HepG2 (cell line): ENCODE results near the gene SCAMP3. TPM values are rescaled to one million over a fixed set of nuclear protein-coding genes. Genes with fewer than 3 reads are reported as not detected.
A peak's percentile ranks its signal among the peaks of the same experiment; 100 is the strongest.

ENCODE experiments used
- ASH2L ChIP-seq: fragments of 300-600, 200-600 bp; sonication (generic); IDR thresholded peaks from 2 replicates; pipeline ENCODE4 v1.7.0; 2017; ENCODE audit warnings: low read depth, mild to moderate bottlenecking, moderate library complexity, mixed read lengths, low read length; ENCODE audit not compliant: insufficient read length
- CC2D1A ChIP-seq: sonication (generic); formaldehyde crosslinking; IDR thresholded peaks from 2 replicates; pipeline ENCODE4 v1.8.1; 2023; ENCODE audit warnings: mild to moderate bottlenecking, missing genetic modification reagents
- CCDC6 ChIP-seq: sonication (generic); formaldehyde crosslinking; IDR thresholded peaks from 2 replicates; pipeline ENCODE4 v1.8.1; 2022; ENCODE audit warnings: mild to moderate bottlenecking, missing genetic modification reagents, moderate library complexity
- DMAP1 ChIP-seq: IDR thresholded peaks from 2 replicates; pipeline ENCODE4 v1.6.1; 2016
- KLF13 ChIP-seq: sonication (generic); formaldehyde crosslinking; IDR thresholded peaks from 2 replicates; pipeline ENCODE4 v1.4.0; 2020; ENCODE audit warnings: mild to moderate bottlenecking, missing genetic modification reagents
- MAF1 ChIP-seq: sonication (generic); formaldehyde crosslinking; IDR thresholded peaks from 2 replicates; pipeline ENCODE4 v1.5.0; 2020; ENCODE audit warnings: missing genetic modification reagents, borderline replicate concordance
- POLR2A ChIP-seq, 2 experiments: IDR thresholded peaks; 2 replicates each; pipeline ENCODE4 v1.6.1; 2011; ENCODE audit warnings: low read depth in 2 of 2, low read length in 2 of 2, mild to moderate bottlenecking in 1 of 2, moderate library complexity in 1 of 2; ENCODE audit not compliant: insufficient read depth in 1 of 2
- POLR2AphosphoS5 ChIP-seq: IDR thresholded peaks from 2 replicates; pipeline ENCODE4 v1.6.1; 2012; ENCODE audit warnings: low read depth, low read length
- SOX5 ChIP-seq: IDR thresholded peaks from 2 replicates; pipeline ENCODE4 v1.6.1; 2016; ENCODE audit warnings: borderline replicate concordance
- YY1 ChIP-seq: IDR thresholded peaks from 2 replicates; pipeline ENCODE4 v1.6.1; 2011; ENCODE audit warnings: low read length, low read depth, moderate library complexity, mild to moderate bottlenecking; ENCODE audit not compliant: insufficient read depth, insufficient replicate concordance
- ZMYM3 ChIP-seq: sonication (generic); formaldehyde crosslinking; IDR thresholded peaks from 2 replicates; pipeline ENCODE4 v1.5.1; 2020; ENCODE audit warnings: mild to moderate bottlenecking, missing genetic modification reagents
- ZNF260 ChIP-seq: sonication (generic); formaldehyde crosslinking; IDR thresholded peaks from 2 replicates; pipeline ENCODE4 v1.4.0; 2020; ENCODE audit warnings: missing genetic modification reagents, low read depth, mild to moderate bottlenecking, borderline replicate concordance
- ZNF580 ChIP-seq: IDR thresholded peaks from 2 replicates; pipeline ENCODE4 v1.6.1; 2016; ENCODE audit warnings: low read depth, borderline replicate concordance
- ZNF589 ChIP-seq: sonication (generic); formaldehyde crosslinking; conservative IDR thresholded peaks from 2 replicates; pipeline ENCODE4 v1.8.0; 2022; ENCODE audit warnings: mild to moderate bottlenecking, moderate library complexity, missing genetic modification reagents
- ZNF619 ChIP-seq: sonication (generic); formaldehyde crosslinking; IDR thresholded peaks from 2 replicates; pipeline ENCODE4 v1.4.0; 2020; ENCODE audit warnings: mild to moderate bottlenecking, missing genetic modification reagents
- ZNF660 ChIP-seq: sonication (generic); formaldehyde crosslinking; IDR thresholded peaks from 2 replicates; pipeline ENCODE4 v1.5.1; 2020; ENCODE audit warnings: mild to moderate bottlenecking, low read depth, missing genetic modification reagents, borderline replicate concordance
- ZNF740 ChIP-seq: sonication (generic); formaldehyde crosslinking; IDR thresholded peaks from 2 replicates; pipeline ENCODE4 v1.4.0; 2020; ENCODE audit warnings: missing genetic modification reagents
- ZNF780A ChIP-seq: sonication (generic); formaldehyde crosslinking; IDR thresholded peaks from 2 replicates; pipeline ENCODE4 v1.8.0; 2022; ENCODE audit warnings: mild to moderate bottlenecking, missing genetic modification reagents, moderate library complexity
- ZNF841 ChIP-seq: sonication (generic); formaldehyde crosslinking; IDR thresholded peaks from 2 replicates; pipeline ENCODE4 v1.8.1; 2023; ENCODE audit warnings: missing genetic modification reagents, borderline replicate concordance
- ZSCAN29 ChIP-seq: sonication (generic); formaldehyde crosslinking; conservative IDR thresholded peaks from 2 replicates; pipeline ENCODE4 v1.4.0; 2020; ENCODE audit warnings: mild to moderate bottlenecking, missing genetic modification reagents
- polyA plus RNA-seq, 8 experiments: library from polyadenylated mRNA; depleted of rRNA in 3 of 8; stranded (reverse) in 7 of 8; unstranded in 1 of 8; fragments of >200 nt; fragmentation: Illumina TruSeq in 4 of 8; extraction: Trizol in 4 of 8; gene quantifications; 2 replicates each; pipeline versions ENCODE4 v1.2.1 to v1.2.3, GENCODE V29; 2011 to 2016; ENCODE audit warnings: low read depth in 4 of 8, missing spikeins in 1 of 8, mixed read lengths in 1 of 8; ENCODE audit not compliant: insufficient read depth in 1 of 8
- total RNA-seq, 5 experiments: library from RNA; depleted of rRNA; stranded (reverse); fragments of >200 nt; fragmentation: Illumina TruSeq; extraction: Trizol; gene quantifications; 2 replicates each; pipeline ENCODE4 v1.2.3, GENCODE V29; 2016; ENCODE audit warnings: low read depth in 1 of 5
- TF ChIP-seq, protein P1 (sequence below): sonication (generic); formaldehyde crosslinking; IDR thresholded peaks from 2 replicates; pipeline ENCODE4 v1.5.0; 2020; ENCODE audit warnings: missing genetic modification reagents
- TF ChIP-seq, protein P2 (sequence below): sonication (generic); formaldehyde crosslinking; IDR thresholded peaks from 2 replicates; pipeline ENCODE4 v1.4.0; 2020; ENCODE audit warnings: missing genetic modification reagents

The SCAMP3 gene
- total and polyA plus RNA-seq, 2 of the 13 experiments (the other 11 are each of a cell fraction or from before 2014, with no cell fraction given): 46.8 to 83.3 TPM

- TF ChIP-seq MAF1 (CRISPR knock-in tag): no peak
- 0 out of 4 replicates have a peak, but pooled peaks of 1 of the 2 experiments have one; percentile 20 for TF ChIP-seq POLR2A (IDR thresholded peaks at IDR 0.05; ENCODE audit: insufficient read depth in 1 of 2, low read depth in 2 of 2, low read length in 2 of 2)
- no peak for TF ChIP-seq ZNF660 (CRISPR knock-in tag)
- TF ChIP-seq ASH2L: peak; percentile 82
- no peak for TF ChIP-seq ZNF780A
- no peak for TF ChIP-seq ZNF260
- TF ChIP-seq ZNF580 (CRISPR knock-in tag): 0 out of 2 replicates have a peak, but pooled peaks have one; percentile 6
- no peak for TF ChIP-seq ZNF841 (CRISPR knock-in tag)
- no peak for TF ChIP-seq ZNF619 (CRISPR knock-in tag)
- TF ChIP-seq, protein P1, sequence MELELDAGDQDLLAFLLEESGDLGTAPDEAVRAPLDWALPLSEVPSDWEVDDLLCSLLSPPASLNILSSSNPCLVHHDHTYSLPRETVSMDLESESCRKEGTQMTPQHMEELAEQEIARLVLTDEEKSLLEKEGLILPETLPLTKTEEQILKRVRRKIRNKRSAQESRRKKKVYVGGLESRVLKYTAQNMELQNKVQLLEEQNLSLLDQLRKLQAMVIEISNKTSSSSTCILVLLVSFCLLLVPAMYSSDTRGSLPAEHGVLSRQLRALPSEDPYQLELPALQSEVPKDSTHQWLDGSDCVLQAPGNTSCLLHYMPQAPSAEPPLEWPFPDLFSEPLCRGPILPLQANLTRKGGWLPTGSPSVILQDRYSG: no peak
- peak; percentile 57; the same call in 1 of the 2 replicates for TF ChIP-seq ZNF740 (CRISPR knock-in tag)
- no peak for TF ChIP-seq POLR2AphosphoS5
- TF ChIP-seq DMAP1 (CRISPR knock-in tag): peak; percentile 54; the same call in 1 of the 2 replicates
- no peak for TF ChIP-seq KLF13 (CRISPR knock-in tag)
- no peak for TF ChIP-seq CC2D1A
- TF ChIP-seq SOX5 (CRISPR knock-in tag): no peak
- TF ChIP-seq YY1: peak; percentile 92
- TF ChIP-seq ZSCAN29 (CRISPR knock-in tag): no peak
- TF ChIP-seq, protein P2, sequence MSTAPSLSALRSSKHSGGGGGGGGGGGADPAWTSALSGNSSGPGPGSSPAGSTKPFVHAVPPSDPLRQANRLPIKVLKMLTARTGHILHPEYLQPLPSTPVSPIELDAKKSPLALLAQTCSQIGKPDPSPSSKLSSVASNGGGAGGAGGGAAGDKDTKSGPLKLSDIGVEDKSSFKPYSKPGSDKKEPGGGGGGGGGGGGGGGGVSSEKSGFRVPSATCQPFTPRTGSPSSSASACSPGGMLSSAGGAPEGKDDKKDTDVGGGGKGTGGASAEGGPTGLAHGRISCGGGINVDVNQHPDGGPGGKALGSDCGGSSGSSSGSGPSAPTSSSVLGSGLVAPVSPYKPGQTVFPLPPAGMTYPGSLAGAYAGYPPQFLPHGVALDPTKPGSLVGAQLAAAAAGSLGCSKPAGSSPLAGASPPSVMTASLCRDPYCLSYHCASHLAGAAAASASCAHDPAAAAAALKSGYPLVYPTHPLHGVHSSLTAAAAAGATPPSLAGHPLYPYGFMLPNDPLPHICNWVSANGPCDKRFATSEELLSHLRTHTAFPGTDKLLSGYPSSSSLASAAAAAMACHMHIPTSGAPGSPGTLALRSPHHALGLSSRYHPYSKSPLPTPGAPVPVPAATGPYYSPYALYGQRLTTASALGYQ (CRISPR knock-in tag): 0 out of 2 replicates have a peak, but pooled peaks have one; percentile 39
- TF ChIP-seq ZMYM3: no peak
- TF ChIP-seq ZNF589 (CRISPR knock-in tag): peak; percentile 77; the same call in 1 of the 2 replicates
- peak; percentile 86; the same call in 1 of the 2 replicates for TF ChIP-seq CCDC6 (CRISPR knock-in tag)
Observed at GRCh38 chr1:155272466-155273342, 10.5 kb upstream of the SCAMP3 start (continued).
